Activated T-cell treated with anti-CD3 and anti-CD28 coated beads, Interleukin-2, amount 50 U/mL, for 72 hours (primary cell): ENCODE results near the gene KRTAP5-2. TPM values are rescaled to one million over a fixed set of nuclear protein-coding genes. Genes with fewer than 3 reads are reported as not detected.

Experiments
- ATAC-seq, 2 donors: fragments of 150-1000 bp; cut with Tn5 transposase; replicated peaks in 1 of 2; 2 replicates each; pipeline ENCODE4 v1.10.0; 2021; ENCODE audit warnings: moderate library complexity in 2 of 2, mild to moderate bottlenecking in 1 of 2
- DNase-seq, 2 donors: peaks; one replicate each; pipeline ENCODE4 v3.0.0; 2021 to 2022; ENCODE audit warnings: mixed read lengths in 1 of 2
- H3K27ac Mint-ChIP-seq: one replicate; pipeline ENCODE4 v1.8.0; 2022; ENCODE audit warnings: mild to moderate bottlenecking, moderate library complexity, mixed read lengths
- H3K27me3 Mint-ChIP-seq: one replicate; pipeline ENCODE4 v1.8.0; 2022; ENCODE audit warnings: low read depth, mixed read lengths
- H3K36me3 Mint-ChIP-seq, 2 donors: one replicate each; pipeline ENCODE4 v1.8.0; 2022; ENCODE audit warnings: mixed read lengths in 2 of 2, mild to moderate bottlenecking in 1 of 2; ENCODE audit not compliant: insufficient read depth in 2 of 2
- H3K4me1 Mint-ChIP-seq: one replicate; pipeline ENCODE4 v1.8.0; 2022; ENCODE audit warnings: low read depth, mixed read lengths
- H3K4me3 Mint-ChIP-seq, 2 donors: one replicate each; pipeline ENCODE4 v1.8.0; 2022; ENCODE audit warnings: mild to moderate bottlenecking in 2 of 2, mixed read lengths in 2 of 2, moderate library complexity in 2 of 2
- H3K9me3 Mint-ChIP-seq, 2 donors: one replicate each; pipeline ENCODE4 v1.8.0; 2022; ENCODE audit warnings: mixed read lengths in 2 of 2
- total RNA-seq, 2 donors: library from RNA; stranded (reverse); gene quantifications; one replicate each; pipeline ENCODE4 v1.2.3, GENCODE V29; 2022

Gene KRTAP5-2
- total RNA-seq, 2 donors from 2014 or later = not detected

DNA sequence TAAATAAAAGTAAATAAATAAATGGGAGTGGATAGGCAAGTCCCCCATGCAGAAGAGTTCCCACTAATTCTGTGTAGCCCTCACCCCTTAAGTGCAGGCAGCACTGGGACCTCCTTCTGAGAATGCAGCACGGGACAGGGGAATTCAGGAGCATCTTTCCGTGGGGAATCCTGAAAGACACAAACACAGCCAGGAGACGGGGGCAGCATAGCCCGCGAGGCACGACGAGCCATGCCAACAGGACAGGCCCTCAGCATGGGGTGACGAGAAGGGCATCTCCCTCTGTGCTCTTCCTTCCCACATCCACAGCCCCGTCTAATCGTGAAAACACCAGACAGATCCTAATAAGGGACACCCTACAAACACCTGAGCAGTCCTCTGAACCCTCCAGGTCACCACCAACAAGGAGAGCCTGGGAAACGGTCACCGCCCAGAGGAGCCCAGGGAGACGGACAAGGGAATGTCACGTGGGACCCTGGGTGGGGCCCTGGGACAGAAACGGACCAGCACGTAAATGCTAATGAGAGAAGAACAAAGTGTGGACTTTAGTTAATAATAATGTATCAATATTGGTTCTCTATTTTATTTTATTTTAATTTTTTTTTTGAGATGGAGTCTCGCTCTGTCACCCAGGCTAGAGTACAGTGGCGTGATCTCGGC, 38.3 kb upstream of the KRTAP5-2 start:
- Mint-ChIP-seq H3K9me3 (no peaks in the 10 kb centered on the region), H3K4me1 (peaks cover 5% of the 10 kb centered on the region), H3K27ac (no peak overlapping the region), H3K4me3 (no peak overlapping the region), H3K36me3 (no peaks in the 10 kb centered on the region), H3K27me3 (no peaks in the 10 kb centered on the region)
- DNase-seq = no peak
- no peak for ATAC-seq

DNA sequence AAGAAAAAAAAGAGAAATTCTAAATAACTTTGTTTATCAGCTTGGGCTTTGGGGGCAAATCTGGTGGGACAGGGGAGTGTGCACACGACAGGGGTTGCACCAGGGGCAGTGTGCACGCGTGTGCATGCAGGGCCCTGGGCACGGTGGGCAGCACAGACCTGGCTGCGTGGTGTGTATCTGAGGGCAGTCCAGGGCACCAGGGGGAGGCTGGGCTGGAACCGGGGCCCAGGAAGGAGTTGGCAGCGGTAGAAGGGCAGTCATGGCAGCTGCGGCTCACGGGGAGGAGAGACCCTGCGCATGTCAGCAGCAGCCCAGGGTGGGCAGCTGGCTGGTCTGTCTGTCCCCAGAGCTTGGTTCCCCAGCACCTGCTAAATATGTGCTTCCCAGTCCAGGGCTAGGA, 35.8 kb upstream of the KRTAP5-2 start:
- no peak for DNase-seq
- no peaks in the 10 kb centered on the region for H3K36me3 Mint-ChIP-seq
- H3K4me1 Mint-ChIP-seq = peaks cover 5% of the 10 kb centered on the region
- H3K27ac Mint-ChIP-seq = no peak overlapping the region
- no peak overlapping the region for H3K4me3 Mint-ChIP-seq
- no peaks in the 10 kb centered on the region for H3K9me3 Mint-ChIP-seq
- ATAC-seq = no peak
- H3K27me3 Mint-ChIP-seq = peaks cover 8% of the 10 kb centered on the region

DNA sequence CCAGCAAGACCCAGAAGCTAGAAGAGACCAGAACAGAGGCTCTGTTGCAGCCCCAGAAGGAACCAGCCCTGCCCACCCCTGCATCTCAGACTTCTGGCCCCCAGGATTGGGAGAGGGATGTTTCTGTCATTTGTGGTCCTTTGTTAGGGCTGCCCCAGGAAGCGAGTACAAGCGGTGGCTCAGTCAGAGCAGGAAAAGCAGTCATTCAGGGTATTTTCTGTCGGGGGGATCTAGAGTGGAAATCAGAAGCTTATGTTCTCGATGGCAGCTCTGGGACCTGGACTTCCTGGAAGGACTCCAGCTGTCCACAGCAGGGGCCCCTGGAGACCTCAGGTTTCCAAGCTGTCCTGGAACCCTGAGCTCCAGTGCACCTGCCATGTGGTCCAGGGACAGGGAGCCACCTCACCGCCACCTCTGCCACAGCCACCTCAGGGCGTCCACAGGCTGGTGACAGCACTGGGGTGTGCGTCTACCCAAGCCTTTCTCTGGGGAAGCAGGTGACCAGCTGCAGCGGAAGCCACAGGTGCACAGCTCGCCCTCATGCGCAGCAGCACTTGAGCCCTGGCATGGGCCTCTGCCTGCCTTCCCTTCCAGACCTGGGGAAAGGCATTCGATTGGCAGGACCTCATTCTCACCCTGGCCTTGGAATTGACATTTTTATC, 34.1 kb upstream of the KRTAP5-2 start:
- Mint-ChIP-seq H3K4me3 (no peak overlapping the region), H3K27ac (no peak overlapping the region), H3K9me3 (no peaks in the 10 kb centered on the region), H3K27me3 (peaks cover 8% of the 10 kb centered on the region), H3K4me1 (peaks cover 5% of the 10 kb centered on the region), H3K36me3 (no peaks in the 10 kb centered on the region)
- ATAC-seq = peak in 1 of 2 donors; percentile 53
- no peak for DNase-seq

DNA sequence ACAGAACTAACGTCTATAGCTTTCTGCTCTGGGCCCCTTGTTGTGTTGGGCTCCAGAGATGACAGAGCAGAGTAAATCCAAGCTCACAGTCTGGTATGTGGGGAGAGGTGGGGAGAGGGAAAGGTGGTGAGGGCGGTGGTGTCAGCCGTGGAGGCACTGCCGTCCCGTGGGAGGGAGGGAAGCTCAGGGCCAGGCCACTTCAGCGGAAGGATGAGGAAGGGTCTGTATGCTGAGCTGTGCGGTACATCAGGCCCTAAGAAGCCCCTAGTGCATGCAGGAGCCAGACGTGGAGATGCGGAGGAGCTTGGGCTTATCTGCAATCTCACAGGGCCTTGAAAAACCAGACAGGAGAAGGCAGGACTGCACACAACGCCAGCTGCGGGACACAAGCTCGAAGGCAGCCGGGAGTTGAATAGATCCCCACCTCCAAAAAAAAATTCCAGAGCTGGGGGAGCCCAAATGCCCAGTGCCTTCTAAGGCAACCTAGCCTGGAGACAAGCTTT, 33.0 kb upstream of the KRTAP5-2 start:
- Mint-ChIP-seq H3K9me3 (no peaks in the 10 kb centered on the region), H3K27me3 (peaks cover 8% of the 10 kb centered on the region), H3K4me3 (no peak overlapping the region), H3K4me1 (peaks cover 5% of the 10 kb centered on the region), H3K36me3 (no peaks in the 10 kb centered on the region), H3K27ac (no peak overlapping the region)
- DNase-seq = no peak
- ATAC-seq = no peak

DNA sequence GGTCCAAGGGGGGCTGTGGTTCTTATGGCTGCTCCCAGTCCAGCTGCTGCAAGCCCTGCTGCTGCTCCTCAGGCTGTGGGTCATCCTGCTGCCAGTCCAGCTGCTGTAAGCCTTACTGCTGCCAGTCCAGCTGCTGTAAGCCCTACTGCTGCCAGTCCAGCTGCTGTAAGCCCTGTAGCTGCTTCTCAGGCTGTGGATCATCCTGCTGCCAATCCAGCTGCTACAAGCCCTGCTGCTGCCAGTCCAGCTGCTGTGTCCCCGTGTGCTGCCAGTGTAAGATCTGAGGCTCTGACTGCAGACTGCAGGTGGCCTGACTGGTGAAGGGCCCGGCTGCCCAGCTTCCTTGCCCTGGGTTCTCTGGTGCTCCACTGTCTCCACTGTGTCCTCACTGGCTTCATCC, 32.2 kb upstream of the KRTAP5-2 start:
- no peak for ATAC-seq
- peaks cover 8% of the 10 kb centered on the region for H3K27me3 Mint-ChIP-seq

DNA sequence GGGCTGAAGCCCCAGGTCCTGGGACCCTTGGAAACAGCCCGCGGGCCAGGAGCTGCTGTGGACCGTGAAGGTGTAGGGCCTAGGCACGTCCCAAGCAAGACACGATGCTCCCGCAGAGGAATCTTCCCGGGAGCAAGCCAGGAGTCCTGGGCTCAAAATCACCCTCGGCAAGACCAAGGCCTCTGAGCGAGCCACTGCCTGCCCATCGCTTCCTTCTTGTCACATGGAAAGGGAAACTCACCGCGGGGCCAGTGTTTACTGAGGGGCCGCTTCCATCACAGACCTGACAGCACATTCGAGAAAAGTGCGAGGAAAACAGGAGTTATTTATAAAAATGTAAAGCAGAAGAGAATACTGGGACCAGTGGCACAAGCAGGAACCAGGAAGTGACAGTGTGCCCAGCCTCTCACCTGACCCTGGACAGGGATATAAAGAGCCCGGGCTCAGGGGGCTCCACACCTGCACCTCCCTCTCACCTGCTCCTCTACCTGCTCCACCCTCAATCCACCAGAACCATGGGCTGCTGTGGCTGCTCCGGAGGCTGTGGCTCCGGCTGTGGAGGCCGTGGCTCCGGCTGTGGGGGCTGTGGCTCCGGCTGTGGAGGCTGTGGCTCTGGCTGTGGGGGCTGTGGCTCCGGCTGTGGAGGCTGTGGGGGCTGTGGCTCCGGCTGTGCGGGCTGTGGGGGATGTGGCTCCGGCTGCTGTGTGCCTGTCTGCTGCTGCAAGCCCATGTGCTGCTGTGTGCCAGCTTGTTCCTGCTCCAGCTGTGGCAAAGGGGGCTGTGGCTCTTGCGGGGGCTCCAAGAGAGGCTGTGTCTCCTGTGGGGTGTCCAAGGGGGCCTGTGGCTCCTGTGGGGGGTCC, 31.5 kb upstream of the KRTAP5-2 start, which contains the start of gene KRTAP5-5:
Gene KRTAP5-5 (plus strand): TSS at position 450 of the 860 bp plus-strand sequence. CDS start 66 bp downstream, at position 516.
- Mint-ChIP-seq H3K9me3 (no peaks in the 10 kb centered on the region), H3K4me1 (peaks cover 5% of the 10 kb centered on the region), H3K27me3 (peaks cover 8% of the 10 kb centered on the region), H3K4me3 (no peak within 1 kb of the TSS), H3K27ac (no peak within 1 kb of the TSS), H3K36me3 (no peaks in the 10 kb centered on the region)
- ATAC-seq (no peak), DNase-seq (no peak)

More for the DNA sequence above, 32.2 kb upstream of the KRTAP5-2 start:
- no peak overlapping the region for H3K27ac Mint-ChIP-seq
- DNase-seq = no peak
- H3K36me3 Mint-ChIP-seq = no peaks in the 10 kb centered on the region
- H3K4me3 Mint-ChIP-seq = no peak overlapping the region
- no peaks in the 10 kb centered on the region for H3K9me3 Mint-ChIP-seq
- H3K4me1 Mint-ChIP-seq = peaks cover 5% of the 10 kb centered on the region

DNA sequence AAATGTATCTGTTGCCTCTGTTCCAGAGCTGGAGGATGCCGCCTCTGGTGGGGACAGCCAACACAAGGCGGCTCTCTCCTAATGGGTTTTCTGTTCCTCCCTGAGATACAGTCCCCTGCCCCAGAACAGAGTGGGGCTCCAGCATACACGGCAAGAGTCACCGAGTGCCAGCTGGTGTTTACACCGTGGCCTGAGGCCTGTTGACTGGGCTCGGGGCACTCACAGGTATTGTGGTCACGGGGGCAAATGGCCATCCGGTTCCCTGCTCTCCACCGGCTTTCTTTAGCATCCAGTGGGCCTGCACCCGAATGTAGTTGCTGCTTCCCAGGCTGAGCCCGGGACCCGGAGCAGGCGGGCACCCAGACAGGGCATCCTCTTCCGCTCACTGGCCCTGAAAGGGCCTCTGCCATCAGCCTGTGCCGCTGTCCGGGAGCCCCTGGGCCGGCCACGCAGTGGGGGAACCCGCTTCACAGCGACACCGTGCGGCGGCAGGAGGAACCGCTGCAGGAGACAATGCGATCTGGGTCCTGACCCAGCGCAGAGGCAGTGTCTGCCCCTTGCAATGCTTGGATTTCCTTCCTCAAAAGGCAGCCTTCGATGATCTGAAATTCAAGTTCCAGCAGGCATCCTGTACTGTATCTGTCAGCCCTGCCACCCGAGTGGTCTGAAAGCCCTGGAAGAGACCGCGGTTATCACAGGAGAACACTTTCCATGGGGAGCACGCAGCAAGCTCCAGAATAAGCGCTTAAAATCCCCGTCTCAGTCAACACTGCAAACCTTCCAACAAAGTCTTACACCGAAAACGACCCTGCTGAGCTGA, 30.6 kb upstream of the KRTAP5-2 start:
- H3K9me3 Mint-ChIP-seq = no peaks in the 10 kb centered on the region
- ATAC-seq (peak; percentile 84 to 89), DNase-seq (peak; percentile 69 to 71)
- H3K36me3 Mint-ChIP-seq = no peaks in the 10 kb centered on the region
- peaks cover 5% of the 10 kb centered on the region for H3K4me1 Mint-ChIP-seq
- no peak overlapping the region for H3K27ac Mint-ChIP-seq
- no peak overlapping the region for H3K4me3 Mint-ChIP-seq
- H3K27me3 Mint-ChIP-seq = peaks cover 8% of the 10 kb centered on the region

DNA sequence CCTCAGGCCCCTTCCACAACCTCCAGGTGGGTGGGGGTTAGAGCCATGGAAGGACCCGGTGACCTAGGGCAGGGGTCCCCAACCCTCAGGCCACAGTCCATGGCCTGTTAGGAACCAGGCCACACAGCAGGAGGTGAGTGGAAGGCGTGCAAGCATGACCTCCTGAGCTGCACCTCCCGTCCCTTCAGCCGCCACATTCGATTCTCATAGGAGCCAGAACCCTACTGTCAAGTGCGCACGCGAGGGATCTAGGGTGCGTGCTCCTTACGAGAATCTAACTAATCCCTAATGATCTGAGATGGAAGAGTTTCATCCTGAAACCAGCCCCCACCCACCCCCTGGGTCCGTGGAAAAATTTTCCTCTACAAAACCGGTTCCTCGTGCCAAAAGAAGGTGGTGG, 27.4 kb upstream of the KRTAP5-2 start:
- no peaks in the 10 kb centered on the region for H3K36me3 Mint-ChIP-seq
- no peaks in the 10 kb centered on the region for H3K9me3 Mint-ChIP-seq
- DNase-seq (no peak), ATAC-seq (no peak)
- no peak overlapping the region for H3K27ac Mint-ChIP-seq
- no peak overlapping the region for H3K4me3 Mint-ChIP-seq
- peaks cover 2% of the 10 kb centered on the region for H3K27me3 Mint-ChIP-seq
- H3K4me1 Mint-ChIP-seq = no peaks in the 10 kb centered on the region

DNA sequence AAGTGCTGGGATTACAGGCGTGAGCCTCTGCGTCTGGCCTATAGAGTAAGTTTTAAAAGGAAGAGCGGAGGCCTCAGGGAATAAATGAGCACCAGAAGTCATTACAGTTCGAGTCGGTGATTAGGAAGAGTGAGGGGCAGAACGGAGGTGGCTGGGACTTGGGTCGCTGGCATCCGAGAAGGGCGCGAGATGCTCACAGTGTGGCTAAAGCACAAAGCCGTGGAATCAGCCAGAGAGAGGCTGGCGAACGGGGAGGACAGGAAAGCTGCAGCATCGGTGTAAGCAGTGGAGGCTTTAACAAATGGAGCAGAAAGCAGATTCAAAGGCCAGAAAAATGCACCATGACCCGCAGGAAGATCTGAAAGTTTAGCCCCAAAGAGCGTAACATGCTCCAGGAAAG, 26.5 kb upstream of the KRTAP5-2 start:
- Mint-ChIP-seq H3K27ac (no peak overlapping the region), H3K36me3 (no peaks in the 10 kb centered on the region), H3K27me3 (no peaks in the 10 kb centered on the region), H3K9me3 (no peaks in the 10 kb centered on the region), H3K4me1 (peaks cover 2% of the 10 kb centered on the region), H3K4me3 (no peak overlapping the region)
- DNase-seq (no peak), ATAC-seq (no peak)

DNA sequence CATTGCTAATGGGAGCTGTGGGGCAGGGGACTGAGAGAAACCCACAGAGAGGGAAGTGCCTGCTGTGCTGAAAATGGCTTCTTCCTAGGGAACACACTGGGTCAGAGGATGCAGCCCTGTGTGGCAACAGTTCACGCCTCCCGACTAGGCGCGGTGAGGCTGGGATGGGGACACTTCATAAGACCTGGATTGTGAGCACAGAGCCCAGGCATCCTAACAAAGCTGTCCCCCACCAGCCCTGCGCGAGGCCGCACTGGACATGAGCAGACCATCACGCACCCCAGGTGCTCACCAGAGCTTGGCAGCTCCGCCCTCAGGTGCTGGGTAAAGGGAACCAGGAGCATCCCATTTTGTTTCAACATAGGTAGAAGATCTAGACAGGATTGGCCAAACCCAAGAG, 25.6 kb upstream of the KRTAP5-2 start:
- ATAC-seq = no peak
- H3K27ac Mint-ChIP-seq = no peak overlapping the region
- H3K27me3 Mint-ChIP-seq = no peaks in the 10 kb centered on the region
- H3K36me3 Mint-ChIP-seq = no peaks in the 10 kb centered on the region
- no peak overlapping the region for H3K4me3 Mint-ChIP-seq
- no peaks in the 10 kb centered on the region for H3K9me3 Mint-ChIP-seq
- no peak for DNase-seq
- peaks cover 7% of the 10 kb centered on the region for H3K4me1 Mint-ChIP-seq

DNA sequence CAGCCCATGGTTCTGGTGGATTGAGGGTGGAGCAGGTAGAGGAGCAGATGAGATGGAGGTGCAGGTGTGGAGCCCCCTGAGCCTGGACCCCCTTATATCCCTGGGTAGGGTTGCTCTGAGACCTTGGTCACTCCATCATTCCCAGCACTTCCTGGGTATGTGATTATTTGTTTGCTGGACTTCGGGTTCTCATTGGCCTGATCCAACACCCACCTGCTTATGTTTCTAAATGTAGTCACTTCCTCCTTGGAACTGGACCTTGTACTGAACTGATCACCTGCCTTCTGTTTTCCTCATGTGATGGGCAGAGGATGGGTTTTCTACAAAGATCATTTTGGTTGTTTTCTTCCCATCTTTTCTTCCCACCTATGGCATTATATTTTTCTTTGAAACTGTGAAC, 24.0 kb upstream of the KRTAP5-2 start, which contains the start of gene KRTAP5-4:
Gene KRTAP5-4 (minus strand): TSS at position 53 of the 400 bp plus-strand sequence. CDS start 45 bp downstream, at position 8.
- H3K4me1 Mint-ChIP-seq = peaks cover 7% of the 10 kb centered on the region
- no peaks in the 10 kb centered on the region for H3K27me3 Mint-ChIP-seq
- H3K27ac Mint-ChIP-seq = no peak within 1 kb of the TSS
- DNase-seq = no peak
- H3K36me3 Mint-ChIP-seq = no peaks in the 10 kb centered on the region
- H3K4me3 Mint-ChIP-seq = no peak within 1 kb of the TSS
- no peak for ATAC-seq
- H3K9me3 Mint-ChIP-seq = no peaks in the 10 kb centered on the region

DNA sequence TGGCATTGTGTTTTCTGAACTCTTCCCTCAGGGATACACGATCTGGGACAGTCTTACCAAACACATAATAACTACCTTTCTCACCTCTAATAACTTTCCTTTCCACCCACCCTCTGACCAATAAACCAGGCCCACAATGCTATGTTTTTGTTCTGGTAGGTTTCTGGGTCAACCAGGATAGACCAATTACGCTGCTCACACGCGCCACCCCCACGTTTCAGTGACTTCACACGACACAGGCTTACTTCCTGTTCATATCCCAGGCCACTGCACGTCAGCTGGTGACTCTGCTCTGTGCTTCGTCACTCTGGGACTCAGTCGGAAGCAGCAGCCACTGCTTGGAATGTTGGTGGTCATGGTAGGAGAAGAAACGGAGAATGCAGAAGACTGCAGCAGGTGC, 21.4 kb upstream of the KRTAP5-2 start:
- H3K27ac Mint-ChIP-seq = no peak overlapping the region
- ATAC-seq = peak; percentile 65 to 94
- peak overlapping the region in 1 of 2 donors; percentile 17 for H3K4me3 Mint-ChIP-seq
- peaks cover 7% of the 10 kb centered on the region for H3K4me1 Mint-ChIP-seq
- DNase-seq = peak; percentile 11 to 22
- no peaks in the 10 kb centered on the region for H3K9me3 Mint-ChIP-seq
- no peaks in the 10 kb centered on the region for H3K27me3 Mint-ChIP-seq
- H3K36me3 Mint-ChIP-seq = no peaks in the 10 kb centered on the region
